Measurements from ENCODE around the gene ERMARD. TPM values are rescaled to one million over a fixed set of nuclear protein-coding genes. Genes with fewer than 3 reads are reported as not detected.

The ERMARD gene
- total RNA-seq, 1 experiment from 2014 or later: 22.0 TPM

GRCh38 chr6:169780571-169781091 lies 29.2 kb downstream of the ERMARD start:
- CTCF ChIA-PET: no interaction called here
- H3K27ac Mint-ChIP-seq (ENCODE audit: unreplicated experiment): no peak overlapping the region
- BruUV-seq (replicated peaks): no TSS peak

GRCh38 chr6:169782966-169783365 lies 31.5 kb downstream of the ERMARD start:
- Mint-ChIP-seq H3K27me3 (ENCODE audit: unreplicated experiment) (no peaks in the 10 kb centered on the region), H3K4me3 (ENCODE audit: low read depth, unreplicated experiment) (no peak overlapping the region), H3K4me1 (ENCODE audit: low read depth, unreplicated experiment) (no peaks in the 10 kb centered on the region), H3K9me3 (ENCODE audit: low read depth, unreplicated experiment) (no peaks in the 10 kb centered on the region), H3K36me3 (ENCODE audit: insufficient read depth, unreplicated experiment) (peaks cover 5% of the 10 kb centered on the region), H3K27ac (ENCODE audit: unreplicated experiment) (no peak overlapping the region)
- intact Hi-C loops (cut with micrococcal nuclease; ENCODE audit: unreplicated experiment): no loop called here
- CTCF ChIA-PET: no interaction called here
- BruUV-seq (replicated peaks): no TSS peak
- TF ChIP-seq, protein P1, sequence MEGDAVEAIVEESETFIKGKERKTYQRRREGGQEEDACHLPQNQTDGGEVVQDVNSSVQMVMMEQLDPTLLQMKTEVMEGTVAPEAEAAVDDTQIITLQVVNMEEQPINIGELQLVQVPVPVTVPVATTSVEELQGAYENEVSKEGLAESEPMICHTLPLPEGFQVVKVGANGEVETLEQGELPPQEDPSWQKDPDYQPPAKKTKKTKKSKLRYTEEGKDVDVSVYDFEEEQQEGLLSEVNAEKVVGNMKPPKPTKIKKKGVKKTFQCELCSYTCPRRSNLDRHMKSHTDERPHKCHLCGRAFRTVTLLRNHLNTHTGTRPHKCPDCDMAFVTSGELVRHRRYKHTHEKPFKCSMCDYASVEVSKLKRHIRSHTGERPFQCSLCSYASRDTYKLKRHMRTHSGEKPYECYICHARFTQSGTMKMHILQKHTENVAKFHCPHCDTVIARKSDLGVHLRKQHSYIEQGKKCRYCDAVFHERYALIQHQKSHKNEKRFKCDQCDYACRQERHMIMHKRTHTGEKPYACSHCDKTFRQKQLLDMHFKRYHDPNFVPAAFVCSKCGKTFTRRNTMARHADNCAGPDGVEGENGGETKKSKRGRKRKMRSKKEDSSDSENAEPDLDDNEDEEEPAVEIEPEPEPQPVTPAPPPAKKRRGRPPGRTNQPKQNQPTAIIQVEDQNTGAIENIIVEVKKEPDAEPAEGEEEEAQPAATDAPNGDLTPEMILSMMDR (IDR thresholded peaks at IDR 0.05; ENCODE audit: unreplicated experiment): no peak
- no peak for DNase-seq

More at GRCh38 chr6:169780571-169781091, 29.2 kb downstream of the ERMARD start:
- Mint-ChIP-seq H3K4me3 (ENCODE audit: low read depth, unreplicated experiment) (no peak overlapping the region), H3K9me3 (ENCODE audit: low read depth, unreplicated experiment) (no peaks in the 10 kb centered on the region), H3K4me1 (ENCODE audit: low read depth, unreplicated experiment) (no peaks in the 10 kb centered on the region), H3K27me3 (ENCODE audit: unreplicated experiment) (no peaks in the 10 kb centered on the region), H3K36me3 (ENCODE audit: insufficient read depth, unreplicated experiment) (peaks cover 5% of the 10 kb centered on the region)
- intact Hi-C loops (cut with micrococcal nuclease; ENCODE audit: unreplicated experiment): no loop called here
- TF ChIP-seq, protein P1 (IDR thresholded peaks at IDR 0.05; ENCODE audit: unreplicated experiment): no peak
- DNase-seq: no peak

DNA sequence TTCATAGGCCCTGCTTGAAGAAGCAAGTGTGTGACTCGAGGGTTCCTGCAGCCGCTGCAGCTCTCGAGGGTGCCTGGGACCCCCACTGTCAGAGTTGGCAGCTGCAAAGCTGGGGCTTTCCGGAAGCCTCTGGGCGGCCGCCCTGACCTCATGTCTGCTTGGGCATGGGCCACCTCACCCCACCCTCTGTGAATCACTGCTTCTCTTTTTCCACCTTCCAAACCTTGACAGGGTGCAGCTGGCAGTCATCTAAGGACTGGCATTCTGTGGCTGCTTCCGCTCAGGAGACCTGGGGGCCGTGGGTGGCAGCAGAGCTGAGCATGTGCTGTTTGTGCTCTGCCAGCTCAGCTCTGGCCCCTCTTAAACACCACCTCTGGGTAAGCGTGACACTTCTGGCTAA lies 32.0 kb downstream of the ERMARD start:
- no peak for DNase-seq
- intact Hi-C loops (cut with micrococcal nuclease; ENCODE audit: unreplicated experiment): no loop called here
- Mint-ChIP-seq H3K36me3 (ENCODE audit: insufficient read depth, unreplicated experiment) (peaks cover 5% of the 10 kb centered on the region), H3K9me3 (ENCODE audit: low read depth, unreplicated experiment) (no peaks in the 10 kb centered on the region), H3K4me1 (ENCODE audit: low read depth, unreplicated experiment) (no peaks in the 10 kb centered on the region), H3K4me3 (ENCODE audit: low read depth, unreplicated experiment) (no peak overlapping the region), H3K27me3 (ENCODE audit: unreplicated experiment) (no peaks in the 10 kb centered on the region), H3K27ac (ENCODE audit: unreplicated experiment) (no peak overlapping the region)
- CTCF ChIA-PET: no interaction called here
- no TSS peak for BruUV-seq (replicated peaks)
- TF ChIP-seq, protein P1 (IDR thresholded peaks at IDR 0.05; ENCODE audit: unreplicated experiment): no peak

- Mint-ChIP-seq H3K36me3 (ENCODE audit: insufficient read depth, unreplicated experiment) (peaks cover 5% of the 10 kb centered on the region), H3K27ac (ENCODE audit: unreplicated experiment) (no peak overlapping the region), H3K4me3 (ENCODE audit: low read depth, unreplicated experiment) (no peak overlapping the region), H3K9me3 (ENCODE audit: low read depth, unreplicated experiment) (no peaks in the 10 kb centered on the region), H3K27me3 (ENCODE audit: unreplicated experiment) (no peaks in the 10 kb centered on the region), H3K4me1 (ENCODE audit: low read depth, unreplicated experiment) (no peaks in the 10 kb centered on the region)
- BruUV-seq (replicated peaks): no TSS peak
- TF ChIP-seq, protein P1 (IDR thresholded peaks at IDR 0.05; ENCODE audit: unreplicated experiment): no peak
- no peak for DNase-seq
- intact Hi-C loops (cut with micrococcal nuclease; ENCODE audit: unreplicated experiment): no loop called here
- CTCF ChIA-PET: no interaction called here
These were observed 32.8 kb downstream of the ERMARD start for GRCh38 chr6:169783971-169784820.
